MM.1S (cell line): ENCODE results near the gene TBC1D10A.

Experiments used
- EZH2 ChIP-seq: fragments of 300-600 bp; sonication (generic); optimal IDR thresholded peaks from 2 replicates; pipeline ENCODE3; 2017; ENCODE audit warnings: low read depth, mild to moderate bottlenecking, antibody characterized with exemption, low read length, mixed read lengths
- TF ChIP-seq, protein P1 (sequence below): fragments of 300-600 bp; sonication (generic); IDR thresholded peaks from 2 replicates; pipeline ENCODE4 v1.5.1; 2016; ENCODE audit warnings: antibody characterized with exemption, low read length, mixed read lengths

- TF ChIP-seq, protein P1, sequence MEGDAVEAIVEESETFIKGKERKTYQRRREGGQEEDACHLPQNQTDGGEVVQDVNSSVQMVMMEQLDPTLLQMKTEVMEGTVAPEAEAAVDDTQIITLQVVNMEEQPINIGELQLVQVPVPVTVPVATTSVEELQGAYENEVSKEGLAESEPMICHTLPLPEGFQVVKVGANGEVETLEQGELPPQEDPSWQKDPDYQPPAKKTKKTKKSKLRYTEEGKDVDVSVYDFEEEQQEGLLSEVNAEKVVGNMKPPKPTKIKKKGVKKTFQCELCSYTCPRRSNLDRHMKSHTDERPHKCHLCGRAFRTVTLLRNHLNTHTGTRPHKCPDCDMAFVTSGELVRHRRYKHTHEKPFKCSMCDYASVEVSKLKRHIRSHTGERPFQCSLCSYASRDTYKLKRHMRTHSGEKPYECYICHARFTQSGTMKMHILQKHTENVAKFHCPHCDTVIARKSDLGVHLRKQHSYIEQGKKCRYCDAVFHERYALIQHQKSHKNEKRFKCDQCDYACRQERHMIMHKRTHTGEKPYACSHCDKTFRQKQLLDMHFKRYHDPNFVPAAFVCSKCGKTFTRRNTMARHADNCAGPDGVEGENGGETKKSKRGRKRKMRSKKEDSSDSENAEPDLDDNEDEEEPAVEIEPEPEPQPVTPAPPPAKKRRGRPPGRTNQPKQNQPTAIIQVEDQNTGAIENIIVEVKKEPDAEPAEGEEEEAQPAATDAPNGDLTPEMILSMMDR: no peak
- no peak for TF ChIP-seq EZH2
Measured at GRCh38 chr22:30275625-30276024, 51.1 kb downstream of the TBC1D10A start.
